Testis (tissue), 3 donors: Measurements from ENCODE around the gene LSM14A. TPM values are rescaled to one million over a fixed set of nuclear protein-coding genes. Genes with fewer than 3 reads are reported as not detected.

ENCODE experiments used
- DNase-seq: peaks from one replicate; pipeline ENCODE4 v3.0.0-alpha.2; 2019
- H3K27ac ChIP-seq, 2 donors: fragments of 200-600 bp; sonication (generic); one replicate each; pipeline ENCODE4 v1.5.1; 2019
- H3K27me3 ChIP-seq: fragments of 200-600 bp; sonication (generic); one replicate; pipeline ENCODE4 v1.5.1; 2019
- H3K36me3 ChIP-seq: fragments of 200-600 bp; sonication (generic); one replicate; pipeline ENCODE4 v1.5.1; 2017; ENCODE audit warnings: low read depth; ENCODE audit errors: missing control alignments
- H3K4me1 ChIP-seq: fragments of 200-600 bp; sonication (generic); one replicate; pipeline ENCODE4 v1.5.1; 2019
- H3K4me3 ChIP-seq, 2 donors: fragments of 200-600 bp; sonication (generic); one replicate each; pipeline ENCODE4 v1.5.1; 2017 to 2019
- H3K9me3 ChIP-seq: fragments of 200-600 bp; sonication (generic); one replicate; pipeline ENCODE4 v1.5.1; 2017
- CTCF ChIP-seq, 3 experiments: fragments of 450-650 bp in 2 of 3; fragments of 200-600 bp in 1 of 3; sonication (generic) in 1 of 3; IDR thresholded peaks; one replicate each; pipeline ENCODE4 v1.5.1; 2016 to 2019; ENCODE audit warnings: antibody characterized with exemption in 3 of 3, mild to moderate bottlenecking in 2 of 3, moderate library complexity in 1 of 3
- POLR2A ChIP-seq: fragments of 450-650 bp; IDR thresholded peaks from one replicate; pipeline ENCODE4 v1.6.1; 2017; ENCODE audit warnings: antibody characterized with exemption, mild to moderate bottlenecking, moderate library complexity
- WGBS, 2 donors: methylation state at CpG; one replicate each; pipeline ENCODE4 v1.1.5; 2018; 5-methylcytosine and 5-hydroxymethylcytosine counted together
- intact Hi-C: fragments of 100-400 bp; cut with DNase I; formaldehyde crosslinking; loops from one replicate; pipeline ENCODE4 v1.15.1; 2023; ENCODE audit warnings: low total_unique reads
- polyA plus RNA-seq: library from polyadenylated mRNA; stranded (reverse); fragments of 350-450 nt; fragmentation: Illumina TruSeq; extraction: RNeasy Lipid Tissue Mini Kit (QIAGEN cat#74804); gene quantifications from one replicate; pipeline ENCODE4 v1.2.3, GENCODE V29; 2014; ENCODE audit warnings: low read depth, low replicate concordance; ENCODE audit not compliant: insufficient read depth
- total RNA-seq, 2 donors: library from RNA; depleted of rRNA; stranded (reverse); fragments of >200 nt; gene quantifications; one replicate each; pipeline ENCODE4 v1.2.3, GENCODE V29; 2016

The LSM14A gene
- total and polyA plus RNA-seq, 3 donors from 2014 or later = 122 to 192 (median 174) TPM

GRCh38 chr19:34259367-34260095 lies 87.2 kb downstream of the LSM14A start:
- H3K27me3 ChIP-seq = no peaks in the 10 kb centered on the region
- H3K36me3 ChIP-seq = no peaks in the 10 kb centered on the region
- H3K4me3 ChIP-seq = no peak overlapping the region
- intact Hi-C loops = no loop called here
- no peaks in the 10 kb centered on the region for H3K9me3 ChIP-seq
- 75 to 84% methylated on average over 3 of the region's 3 CpGs for WGBS, 2 donors
- peaks cover 5% of the 10 kb centered on the region for H3K4me1 ChIP-seq
- no peak for TF ChIP-seq CTCF (IDR thresholded peaks at IDR 0.05)
- no peak for TF ChIP-seq POLR2A
- no peak overlapping the region for H3K27ac ChIP-seq
- no peak for DNase-seq

GRCh38 chr19:34260771-34261173 lies 88.5 kb downstream of the LSM14A start:
- no peak for DNase-seq
- H3K27ac ChIP-seq = no peak overlapping the region
- TF ChIP-seq CTCF (IDR thresholded peaks at IDR 0.05) (no peak), POLR2A (no peak)
- H3K9me3 ChIP-seq = no peaks in the 10 kb centered on the region
- no peaks in the 10 kb centered on the region for H3K27me3 ChIP-seq
- H3K4me3 ChIP-seq = no peak overlapping the region
- H3K4me1 ChIP-seq = peaks cover 5% of the 10 kb centered on the region
- intact Hi-C loops = no loop called here
- no peaks in the 10 kb centered on the region for H3K36me3 ChIP-seq
- 34 to 38% methylated on average over 6 of the region's 6 CpGs for WGBS, 2 donors

- TF ChIP-seq POLR2A = no peak
- no peaks in the 10 kb centered on the region for H3K36me3 ChIP-seq
- 80 to 86% methylated on average over 6 of the region's 6 CpGs for WGBS, 2 donors
- H3K4me3 ChIP-seq = no peak overlapping the region
- intact Hi-C loops = no loop called here
- H3K9me3 ChIP-seq = no peaks in the 10 kb centered on the region
- DNase-seq = no peak
- no peaks in the 10 kb centered on the region for H3K27me3 ChIP-seq
- H3K4me1 ChIP-seq = peaks cover 5% of the 10 kb centered on the region
- no peak overlapping the region for H3K27ac ChIP-seq
Measured at GRCh38 chr19:34261334-34262109, 89.2 kb downstream of the LSM14A start.

GRCh38 chr19:34263745-34264237 lies 91.5 kb downstream of the LSM14A start:
- intact Hi-C loops = no loop called here
- Histone ChIP-seq H3K27me3 (no peaks in the 10 kb centered on the region), H3K36me3 (no peaks in the 10 kb centered on the region), H3K9me3 (no peaks in the 10 kb centered on the region), H3K4me3 (no peak overlapping the region), H3K4me1 (peaks cover 7% of the 10 kb centered on the region), H3K27ac (no peak overlapping the region)
- no peak for TF ChIP-seq CTCF (IDR thresholded peaks at IDR 0.05)
- DNase-seq = no peak
- WGBS, 2 donors = 85 to 90% methylated on average over 8 of the region's 8 CpGs

- Histone ChIP-seq H3K4me1 (peaks cover 19% of the 10 kb centered on the region), H3K9me3 (no peaks in the 10 kb centered on the region), H3K27ac (peak overlapping the region in 1 of 2 donors; percentile 12), H3K4me3 (no peak overlapping the region), H3K36me3 (no peaks in the 10 kb centered on the region), H3K27me3 (no peaks in the 10 kb centered on the region)
- 78 to 83% methylated on average over 6 of the region's 6 CpGs for WGBS, 2 donors
- TF ChIP-seq POLR2A (no peak), CTCF (IDR thresholded peaks at IDR 0.05) (no peak)
- no peak for DNase-seq
- intact Hi-C loops = no loop called here
Measured at GRCh38 chr19:34265221-34265650, 92.9 kb downstream of the LSM14A start.
